Measurements from ENCODE around the gene GNB2. TPM values are rescaled to one million over a fixed set of nuclear protein-coding genes. Genes with fewer than 3 reads are reported as not detected.

GNB2 gene
- total and polyA plus RNA-seq, 2 of the 13 experiments (the other 11 are each of a cell fraction or from before 2014, with no cell fraction given) = 48.3 to 67.1 TPM

DNA sequence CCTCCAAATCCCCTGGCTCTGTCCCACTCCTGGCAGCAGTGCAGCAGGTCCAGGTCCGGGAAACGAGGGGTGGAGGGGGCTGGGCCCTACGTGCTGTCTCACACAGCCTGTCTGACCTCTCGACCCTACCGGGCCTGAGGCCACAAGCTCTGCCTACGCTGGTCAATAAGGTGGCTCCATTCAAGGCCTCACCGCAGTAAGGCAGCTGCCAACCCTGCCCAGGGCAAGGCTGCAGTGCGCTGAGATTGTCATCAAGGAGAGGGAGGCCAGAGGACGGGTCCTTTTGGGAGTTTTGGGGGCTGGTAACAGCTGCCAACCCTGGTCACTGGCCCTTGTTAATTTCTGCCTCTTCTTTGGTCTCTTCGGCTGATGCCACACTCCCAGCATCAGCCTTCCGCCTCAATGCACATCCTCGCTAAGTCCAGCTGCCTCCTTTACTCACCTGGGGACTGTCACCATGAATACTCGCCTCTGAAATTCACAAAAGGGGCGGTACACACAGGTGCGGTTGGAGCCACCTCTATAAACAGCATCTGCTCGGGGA lies 50.3 kb downstream of the GNB2 start (continued):
- TF ChIP-seq, protein P1, sequence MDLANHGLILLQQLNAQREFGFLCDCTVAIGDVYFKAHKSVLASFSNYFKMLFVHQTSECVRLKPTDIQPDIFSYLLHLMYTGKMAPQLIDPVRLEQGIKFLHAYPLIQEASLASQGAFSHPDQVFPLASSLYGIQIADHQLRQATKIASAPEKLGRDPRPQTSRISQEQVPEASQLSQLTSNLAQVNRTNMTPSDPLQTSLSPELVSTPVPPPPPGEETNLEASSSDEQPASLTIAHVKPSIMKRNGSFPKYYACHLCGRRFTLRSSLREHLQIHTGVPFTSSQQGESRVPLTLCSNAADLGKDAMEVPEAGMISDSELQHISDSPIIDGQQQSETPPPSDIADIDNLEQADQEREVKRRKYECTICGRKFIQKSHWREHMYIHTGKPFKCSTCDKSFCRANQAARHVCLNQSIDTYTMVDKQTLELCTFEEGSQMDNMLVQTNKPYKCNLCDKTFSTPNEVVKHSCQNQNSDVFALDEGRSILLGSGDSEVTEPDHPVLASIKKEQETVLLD (CRISPR knock-in tag; IDR thresholded peaks at IDR 0.05; ENCODE audit: low read depth) = no peak
- peak; percentile 92 for TF ChIP-seq ZFX (CRISPR knock-in tag; IDR thresholded peaks at IDR 0.05; ENCODE audit: low read depth)
- TF ChIP-seq ZFP82 (CRISPR knock-in tag; IDR thresholded peaks at IDR 0.05; ENCODE audit: borderline replicate concordance) = no peak
- TF ChIP-seq TOE1 (CRISPR knock-in tag; IDR thresholded peaks at IDR 0.05) = no peak
- TF ChIP-seq ZNF75D (CRISPR knock-in tag; IDR thresholded peaks at IDR 0.05; ENCODE audit: borderline replicate concordance) = no peak
- TF ChIP-seq ZNF10 (CRISPR knock-in tag; IDR thresholded peaks at IDR 0.05; ENCODE audit: borderline replicate concordance, low read depth) = no peak
- no peak for TF ChIP-seq HMG20B (CRISPR knock-in tag; conservative IDR thresholded peaks at IDR 0.05)
- TF ChIP-seq, protein P2, sequence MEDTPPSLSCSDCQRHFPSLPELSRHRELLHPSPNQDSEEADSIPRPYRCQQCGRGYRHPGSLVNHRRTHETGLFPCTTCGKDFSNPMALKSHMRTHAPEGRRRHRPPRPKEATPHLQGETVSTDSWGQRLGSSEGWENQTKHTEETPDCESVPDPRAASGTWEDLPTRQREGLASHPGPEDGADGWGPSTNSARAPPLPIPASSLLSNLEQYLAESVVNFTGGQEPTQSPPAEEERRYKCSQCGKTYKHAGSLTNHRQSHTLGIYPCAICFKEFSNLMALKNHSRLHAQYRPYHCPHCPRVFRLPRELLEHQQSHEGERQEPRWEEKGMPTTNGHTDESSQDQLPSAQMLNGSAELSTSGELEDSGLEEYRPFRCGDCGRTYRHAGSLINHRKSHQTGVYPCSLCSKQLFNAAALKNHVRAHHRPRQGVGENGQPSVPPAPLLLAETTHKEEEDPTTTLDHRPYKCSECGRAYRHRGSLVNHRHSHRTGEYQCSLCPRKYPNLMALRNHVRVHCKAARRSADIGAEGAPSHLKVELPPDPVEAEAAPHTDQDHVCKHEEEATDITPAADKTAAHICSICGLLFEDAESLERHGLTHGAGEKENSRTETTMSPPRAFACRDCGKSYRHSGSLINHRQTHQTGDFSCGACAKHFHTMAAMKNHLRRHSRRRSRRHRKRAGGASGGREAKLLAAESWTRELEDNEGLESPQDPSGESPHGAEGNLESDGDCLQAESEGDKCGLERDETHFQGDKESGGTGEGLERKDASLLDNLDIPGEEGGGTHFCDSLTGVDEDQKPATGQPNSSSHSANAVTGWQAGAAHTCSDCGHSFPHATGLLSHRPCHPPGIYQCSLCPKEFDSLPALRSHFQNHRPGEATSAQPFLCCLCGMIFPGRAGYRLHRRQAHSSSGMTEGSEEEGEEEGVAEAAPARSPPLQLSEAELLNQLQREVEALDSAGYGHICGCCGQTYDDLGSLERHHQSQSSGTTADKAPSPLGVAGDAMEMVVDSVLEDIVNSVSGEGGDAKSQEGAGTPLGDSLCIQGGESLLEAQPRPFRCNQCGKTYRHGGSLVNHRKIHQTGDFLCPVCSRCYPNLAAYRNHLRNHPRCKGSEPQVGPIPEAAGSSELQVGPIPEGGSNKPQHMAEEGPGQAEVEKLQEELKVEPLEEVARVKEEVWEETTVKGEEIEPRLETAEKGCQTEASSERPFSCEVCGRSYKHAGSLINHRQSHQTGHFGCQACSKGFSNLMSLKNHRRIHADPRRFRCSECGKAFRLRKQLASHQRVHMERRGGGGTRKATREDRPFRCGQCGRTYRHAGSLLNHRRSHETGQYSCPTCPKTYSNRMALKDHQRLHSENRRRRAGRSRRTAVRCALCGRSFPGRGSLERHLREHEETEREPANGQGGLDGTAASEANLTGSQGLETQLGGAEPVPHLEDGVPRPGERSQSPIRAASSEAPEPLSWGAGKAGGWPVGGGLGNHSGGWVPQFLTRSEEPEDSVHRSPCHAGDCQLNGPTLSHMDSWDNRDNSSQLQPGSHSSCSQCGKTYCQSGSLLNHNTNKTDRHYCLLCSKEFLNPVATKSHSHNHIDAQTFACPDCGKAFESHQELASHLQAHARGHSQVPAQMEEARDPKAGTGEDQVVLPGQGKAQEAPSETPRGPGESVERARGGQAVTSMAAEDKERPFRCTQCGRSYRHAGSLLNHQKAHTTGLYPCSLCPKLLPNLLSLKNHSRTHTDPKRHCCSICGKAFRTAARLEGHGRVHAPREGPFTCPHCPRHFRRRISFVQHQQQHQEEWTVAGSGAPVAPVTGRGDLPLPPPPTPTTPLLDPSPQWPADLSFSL (CRISPR knock-in tag; IDR thresholded peaks at IDR 0.05) = no peak
- TF ChIP-seq, protein P3, sequence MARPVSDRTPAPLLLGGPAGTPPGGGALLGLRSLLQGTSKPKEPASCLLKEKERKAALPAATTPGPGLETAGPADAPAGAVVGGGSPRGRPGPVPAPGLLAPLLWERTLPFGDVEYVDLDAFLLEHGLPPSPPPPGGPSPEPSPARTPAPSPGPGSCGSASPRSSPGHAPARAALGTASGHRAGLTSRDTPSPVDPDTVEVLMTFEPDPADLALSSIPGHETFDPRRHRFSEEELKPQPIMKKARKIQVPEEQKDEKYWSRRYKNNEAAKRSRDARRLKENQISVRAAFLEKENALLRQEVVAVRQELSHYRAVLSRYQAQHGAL (CRISPR knock-in tag; IDR thresholded peaks at IDR 0.05; ENCODE audit: not compliant biosample characterization) = no peak
- TF ChIP-seq IRF2 (CRISPR knock-in tag; IDR thresholded peaks at IDR 0.05) = peak; percentile 63; the same call in 1 of the 2 replicates
- peak; percentile 68; the same call in 1 of the 2 replicates for TF ChIP-seq ZNF772 (CRISPR knock-in tag; IDR thresholded peaks at IDR 0.05)
- TF ChIP-seq RNF219 (CRISPR knock-in tag; IDR thresholded peaks at IDR 0.05) = no peak
- TF ChIP-seq CCAR2 (optimal IDR thresholded peaks at IDR 0.05; ENCODE audit: low read depth, low read length) = no peak
- 0 out of 2 replicates have a peak, but pooled peaks have one; percentile 63 for TF ChIP-seq ZNF451 (CRISPR knock-in tag; IDR thresholded peaks at IDR 0.05)
- TF ChIP-seq CREM (IDR thresholded peaks at IDR 0.05) = peak; percentile 42; the same call in 1 of the 2 replicates
- TF ChIP-seq CREM (CRISPR knock-in tag; IDR thresholded peaks at IDR 0.05) = no peak
- no peak for TF ChIP-seq ZNF639 (CRISPR knock-in tag; conservative IDR thresholded peaks at IDR 0.05)
- no peak for TF ChIP-seq XBP1 (CRISPR knock-in tag; IDR thresholded peaks at IDR 0.05)
